B cell (primary cell): ENCODE measurements around the gene RERE. TPM values are rescaled to one million over a fixed set of nuclear protein-coding genes. Genes with fewer than 3 reads are reported as not detected.

ENCODE experiments used
- ATAC-seq: fragments of 200-7000 bp; cut with Tn5 transposase; one replicate; pipeline ENCODE4 v1.10.0; 2021; ENCODE audit warnings: low read depth, mild to moderate bottlenecking, moderate number of reproducible peaks, moderate library complexity
- CTCF ChIA-PET: fragments of 350-600 bp; sonication (Branson Sonifier 250); formaldehyde crosslinking; loops from one replicate; lab custom pipeline; 2021; ENCODE audit warnings: antibody characterized with exemption, inconsistent platforms; lab: Charles Lee
- POLR2A ChIA-PET: fragments of 350-600 bp; sonication (Branson Sonifier 250); formaldehyde crosslinking; loops from one replicate; lab custom pipeline; 2021; ENCODE audit warnings: antibody characterized with exemption; lab: Charles Lee
- DNase-seq: peaks from one replicate; pipeline ENCODE4 v3.0.0; 2013
- H2AFZ ChIP-seq: 2 replicates; pipeline ENCODE4 v1.6.1; 2012; ENCODE audit warnings: mild to moderate bottlenecking, low read depth, low read length; ENCODE audit not compliant: insufficient read depth, poor library complexity, severe bottlenecking
- H3K27ac ChIP-seq, 2 donors: 1 replicate in 1 of 2; 2 replicates in 1 of 2; pipeline ENCODE4 v1.5.1; 2012 to 2013; ENCODE audit warnings: low read length in 2 of 2, mild to moderate bottlenecking in 2 of 2, moderate library complexity in 1 of 2
- H3K27me3 ChIP-seq, 4 experiments: fragments of 200-600 bp in 1 of 4; sonication (generic) in 1 of 4; replicated peaks in 1 of 4; 1 replicate in 2 of 4; 2 replicates in 2 of 4; pipeline versions ENCODE4 v1.6.1 to v1.7.0; 2013 to 2016; ENCODE audit warnings: low read length in 3 of 4, mild to moderate bottlenecking in 2 of 4, mixed read lengths in 1 of 4, moderate library complexity in 1 of 4; ENCODE audit not compliant: insufficient read depth in 4 of 4, control insufficient read depth in 3 of 4; ENCODE audit errors: control extremely low read depth in 1 of 4
- H3K36me3 ChIP-seq, 2 experiments: replicated peaks in 1 of 2; 1 replicate in 1 of 2; 2 replicates in 1 of 2; pipeline versions ENCODE4 v1.6.1 to v1.7.1; 2013; ENCODE audit warnings: low read length in 1 of 2; ENCODE audit not compliant: insufficient read depth in 2 of 2, control insufficient read depth in 1 of 2; ENCODE audit errors: control extremely low read depth in 1 of 2, extremely low read depth in 1 of 2
- H3K4me1 ChIP-seq, 2 donors: fragments of 200-600 bp in 1 of 2; sonication (generic) in 1 of 2; 1 replicate in 1 of 2; 2 replicates in 1 of 2; pipeline versions ENCODE4 v1.5.1 to v1.6.1; 2013 to 2017; ENCODE audit warnings: low read length in 2 of 2; ENCODE audit not compliant: control insufficient read depth in 2 of 2, insufficient read depth in 2 of 2
- H3K4me2 ChIP-seq: replicated peaks from 2 replicates; pipeline ENCODE3; 2012; ENCODE audit warnings: mild to moderate bottlenecking, low read depth, low read length; ENCODE audit not compliant: poor library complexity, severe bottlenecking
- H3K4me3 ChIP-seq, 5 experiments: fragments of 200-600 bp in 1 of 5; sonication (generic) in 1 of 5; 1 replicate in 3 of 5; 2 replicates in 2 of 5; pipeline versions ENCODE4 v1.5.1 to v1.7.0; 2011 to 2016; ENCODE audit warnings: low read length in 4 of 5, mild to moderate bottlenecking in 4 of 5, low read depth in 2 of 5, control low read depth in 1 of 5, moderate library complexity in 1 of 5; ENCODE audit not compliant: insufficient read depth in 1 of 5; ENCODE audit errors: control extremely low read depth in 1 of 5, extremely low read depth in 1 of 5
- H3K79me2 ChIP-seq: fragments of 200-600 bp; sonication (generic); one replicate; pipeline ENCODE4 v1.6.0; 2016; ENCODE audit warnings: low read length; ENCODE audit not compliant: control insufficient read depth, insufficient read depth
- H3K9ac ChIP-seq: fragments of 200-600 bp; sonication (generic); 2 replicates; pipeline ENCODE4 v1.6.1; 2017; ENCODE audit warnings: mild to moderate bottlenecking, low read length, moderate library complexity
- H3K9me3 ChIP-seq, 3 donors: one replicate each; pipeline versions ENCODE4 v1.6.1 to v1.7.1; 2013; ENCODE audit warnings: low read length in 2 of 3; ENCODE audit not compliant: control insufficient read depth in 2 of 3, insufficient read depth in 1 of 3; ENCODE audit errors: control extremely low read depth in 1 of 3
- H4K20me1 ChIP-seq: 2 replicates; pipeline ENCODE4 v1.6.0; 2012; ENCODE audit warnings: mild to moderate bottlenecking, low read length; ENCODE audit not compliant: insufficient read depth, control insufficient read depth, poor library complexity, severe bottlenecking
- H3K27ac Mint-ChIP-seq: one replicate; pipeline ENCODE4 v1.8.0; 2021; ENCODE audit warnings: mixed read lengths
- H3K27me3 Mint-ChIP-seq: one replicate; pipeline ENCODE4 v1.8.0; 2021; ENCODE audit warnings: mixed read lengths
- H3K4me1 Mint-ChIP-seq: one replicate; pipeline ENCODE4 v1.8.0; 2021; ENCODE audit warnings: mixed read lengths
- H3K4me3 Mint-ChIP-seq: one replicate; pipeline ENCODE4 v1.8.0; 2021; ENCODE audit warnings: mixed read lengths
- H3K9me3 Mint-ChIP-seq: one replicate; pipeline ENCODE4 v1.8.0; 2022; ENCODE audit warnings: mixed read lengths; ENCODE audit not compliant: insufficient read depth
- EZH2 ChIP-seq: IDR thresholded peaks from 2 replicates; pipeline ENCODE4 v1.6.1; 2012; ENCODE audit warnings: borderline replicate concordance, low read depth, mild to moderate bottlenecking, moderate library complexity, low read length; ENCODE audit not compliant: insufficient read depth, poor library complexity, severe bottlenecking
- WGBS: methylation state at CpG from one replicate; pipeline ENCODE4 v1.1.5; 2013; ENCODE audit warnings: missing lambda C conversion rate; ENCODE audit not compliant: insufficient coverage; 5-methylcytosine and 5-hydroxymethylcytosine counted together
- intact Hi-C: fragments of 100-400 bp; cut with micrococcal nuclease; formaldehyde crosslinking; loops from one replicate; pipeline ENCODE4 v1.10.0; 2022
- polyA plus RNA-seq: library from polyadenylated mRNA; depleted of rRNA; stranded (reverse); fragments of >200 nt; gene quantifications from 2 replicates; pipeline ENCODE4 v1.2.3, GENCODE V29; 2012
- total RNA-seq, 2 donors: library from RNA; stranded (reverse); fragments of 120-200 nt in 1 of 2; gene quantifications; 1 replicate in 1 of 2; 2 replicates in 1 of 2; pipeline versions ENCODE4 v1.2.3 to v1.2.4, GENCODE V29; 2013 to 2022
- TF ChIP-seq, protein P1 (sequence below): fragments of 200-600 bp; IDR thresholded peaks from one replicate; pipeline ENCODE4 v1.8.0; 2022; ENCODE audit warnings: antibody characterized with exemption, mild to moderate bottlenecking

Gene RERE
- total and polyA plus RNA-seq, 2 donors (not counting 1 experiment from before 2014, with no cell fraction given) = 27.3 to 132 TPM

DNA sequence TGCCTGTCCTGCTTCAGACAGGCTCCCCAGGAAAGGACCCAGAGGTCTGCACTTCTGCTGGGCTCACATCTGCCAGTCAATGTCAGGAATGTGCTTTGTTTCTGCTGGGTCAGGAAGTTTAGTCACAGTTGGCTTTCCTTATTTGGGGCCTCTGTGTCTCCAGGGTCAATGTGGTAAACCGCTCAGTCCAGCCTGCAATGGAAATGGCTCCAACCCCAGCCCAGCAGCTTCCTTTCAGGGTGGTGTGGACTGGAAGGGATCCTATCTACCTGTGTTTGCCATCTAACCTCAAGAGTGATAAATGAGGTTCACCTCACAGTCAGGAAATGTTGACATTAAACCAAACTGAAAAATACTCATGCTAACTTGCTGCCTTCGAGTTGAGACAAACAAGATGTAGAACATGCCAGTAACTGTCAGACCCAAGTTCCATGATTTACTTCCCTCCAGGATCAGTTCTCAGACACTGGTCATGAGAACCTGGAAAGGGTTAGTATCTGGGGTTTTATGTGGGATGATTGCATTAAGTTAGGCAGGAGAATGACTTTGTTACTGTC, 40.8 kb upstream of the RERE start:
- no peaks in the 10 kb centered on the region for H3K9me3 ChIP-seq
- peaks cover 7 to 8% of the 10 kb centered on the region in 2 donors for H3K4me1 ChIP-seq
- H3K4me3 ChIP-seq = no peak overlapping the region
- ChIA-PET POLR2A (interaction anchor here (1.1 kb wide), 1 partner anchor 19 kb away, joined by 4 read pairs; no protein-coding TSS in a partner anchor), CTCF (interaction anchor here (1.0 to 13.0 kb wide), 10 partner anchors 10 to 843 kb away, joined by 4 to 119 read pairs (median 8); partner anchors contain the start of gene ENO1)
- H3K4me2 ChIP-seq = no peak overlapping the region
- Mint-ChIP-seq H3K4me3 (no peak overlapping the region), H3K4me1 (peaks cover 18% of the 10 kb centered on the region), H3K9me3 (peaks cover 2% of the 10 kb centered on the region), H3K27ac (peak overlapping the region; percentile 32), H3K27me3 (no peaks in the 10 kb centered on the region)
- WGBS = no CpG with 5 or more reads among the region's 2 CpGs
- no peak overlapping the region for H3K9ac ChIP-seq
- no peak for ATAC-seq
- no peak for DNase-seq
- H3K27ac ChIP-seq = peak overlapping the region in 1 of 2 donors; percentile 59
- TF ChIP-seq, protein P1, sequence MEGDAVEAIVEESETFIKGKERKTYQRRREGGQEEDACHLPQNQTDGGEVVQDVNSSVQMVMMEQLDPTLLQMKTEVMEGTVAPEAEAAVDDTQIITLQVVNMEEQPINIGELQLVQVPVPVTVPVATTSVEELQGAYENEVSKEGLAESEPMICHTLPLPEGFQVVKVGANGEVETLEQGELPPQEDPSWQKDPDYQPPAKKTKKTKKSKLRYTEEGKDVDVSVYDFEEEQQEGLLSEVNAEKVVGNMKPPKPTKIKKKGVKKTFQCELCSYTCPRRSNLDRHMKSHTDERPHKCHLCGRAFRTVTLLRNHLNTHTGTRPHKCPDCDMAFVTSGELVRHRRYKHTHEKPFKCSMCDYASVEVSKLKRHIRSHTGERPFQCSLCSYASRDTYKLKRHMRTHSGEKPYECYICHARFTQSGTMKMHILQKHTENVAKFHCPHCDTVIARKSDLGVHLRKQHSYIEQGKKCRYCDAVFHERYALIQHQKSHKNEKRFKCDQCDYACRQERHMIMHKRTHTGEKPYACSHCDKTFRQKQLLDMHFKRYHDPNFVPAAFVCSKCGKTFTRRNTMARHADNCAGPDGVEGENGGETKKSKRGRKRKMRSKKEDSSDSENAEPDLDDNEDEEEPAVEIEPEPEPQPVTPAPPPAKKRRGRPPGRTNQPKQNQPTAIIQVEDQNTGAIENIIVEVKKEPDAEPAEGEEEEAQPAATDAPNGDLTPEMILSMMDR = no peak
- TF ChIP-seq EZH2 = no peak
- H2AFZ ChIP-seq = no peak overlapping the region
- intact Hi-C loops = no loop called here
- H3K36me3 ChIP-seq = peaks cover 8 to 52% of the 10 kb centered on the region in 2 experiments
- no peaks in the 10 kb centered on the region for H3K27me3 ChIP-seq
- no peaks in the 10 kb centered on the region for H3K79me2 ChIP-seq
- H4K20me1 ChIP-seq = peaks cover 6% of the 10 kb centered on the region

DNA sequence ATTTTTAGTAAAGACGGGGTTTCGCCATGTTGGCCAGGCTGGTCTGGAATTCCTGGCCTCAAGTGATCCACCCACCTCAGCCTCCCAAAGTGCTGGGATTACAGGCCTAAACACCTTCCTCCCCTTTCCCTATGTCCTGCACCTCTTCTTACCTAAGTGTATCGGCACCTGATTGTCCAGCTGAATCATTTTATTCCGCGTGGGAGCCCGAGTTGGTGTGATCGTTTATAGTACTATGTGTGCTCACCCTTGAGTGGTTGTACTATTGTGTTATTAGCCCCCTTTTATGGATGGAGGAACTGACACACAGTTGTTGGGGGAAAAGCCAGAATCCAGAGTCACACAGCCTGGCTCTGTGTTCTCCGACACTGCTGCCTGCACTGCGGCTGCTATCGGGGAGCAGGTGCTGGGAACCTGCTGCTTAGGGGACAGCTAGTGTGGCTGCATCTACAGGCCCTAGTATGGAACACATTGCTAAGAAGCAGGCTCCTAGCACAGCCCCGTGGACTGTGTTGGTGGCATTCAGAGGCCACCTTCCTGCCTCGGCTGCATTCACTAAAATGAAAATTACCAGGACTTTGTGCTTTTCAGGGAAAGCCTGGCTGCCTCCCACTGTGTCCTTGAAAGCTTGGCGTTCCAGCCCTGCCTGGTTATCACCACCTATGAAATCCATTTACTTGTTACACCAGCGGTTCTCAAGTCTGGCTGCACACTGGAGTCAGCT, 39.4 kb upstream of the RERE start:
- ATAC-seq (no peak), DNase-seq (no peak)
- H4K20me1 ChIP-seq = peaks cover 6% of the 10 kb centered on the region
- H3K9me3 ChIP-seq = no peaks in the 10 kb centered on the region
- H3K27me3 ChIP-seq = no peaks in the 10 kb centered on the region
- H2AFZ ChIP-seq = no peak overlapping the region
- H3K9me3 Mint-ChIP-seq = peaks cover 2% of the 10 kb centered on the region
- no peak overlapping the region for H3K27ac ChIP-seq
- no peak overlapping the region for H3K27ac Mint-ChIP-seq
- TF ChIP-seq EZH2 = no peak
- TF ChIP-seq, protein P1 = no peak
- no peak overlapping the region for H3K9ac ChIP-seq
- H3K4me1 ChIP-seq = peaks cover 7 to 8% of the 10 kb centered on the region in 2 donors
- WGBS = 90% methylated on average over 13 of the region's 14 CpGs
- H3K4me2 ChIP-seq = no peak overlapping the region
- H3K36me3 ChIP-seq = peaks cover 8 to 38% of the 10 kb centered on the region in 2 experiments
- POLR2A ChIA-PET = no interaction called here
- no peak overlapping the region for H3K4me3 ChIP-seq
- CTCF ChIA-PET = interaction anchor here (0.8 to 13.0 kb wide), 4 partner anchors 8 to 130 kb away, joined by 3 to 119 read pairs (median 3); partner anchors contain the start of gene ENO1
- H3K27me3 Mint-ChIP-seq = no peaks in the 10 kb centered on the region
- peaks cover 18% of the 10 kb centered on the region for H3K4me1 Mint-ChIP-seq
- H3K4me3 Mint-ChIP-seq = no peak overlapping the region
- intact Hi-C loops = no loop called here
- no peaks in the 10 kb centered on the region for H3K79me2 ChIP-seq
